Subcutaneous adipose tissue (tissue), 4 donors: ENCODE results near the gene LMAN1. TPM values are rescaled to one million over a fixed set of nuclear protein-coding genes. Genes with fewer than 3 reads are reported as not detected.

Source experiments
- total RNA-seq, 4 donors: library from RNA; depleted of rRNA; stranded (reverse); fragments of >200 nt; gene quantifications; one replicate each; pipeline ENCODE4 v1.1.0, GENCODE V29; 2016
- TF ChIP-seq, protein P1 (sequence below): fragments of 450-650 bp; IDR thresholded peaks from one replicate; pipeline ENCODE4 v1.5.1; 2016; ENCODE audit warnings: low read depth, mild to moderate bottlenecking, control low read depth, antibody characterized with exemption, moderate library complexity

Gene LMAN1
- total RNA-seq, 4 donors from 2014 or later, result 69.5 to 103 (median 81.2) TPM

DNA sequence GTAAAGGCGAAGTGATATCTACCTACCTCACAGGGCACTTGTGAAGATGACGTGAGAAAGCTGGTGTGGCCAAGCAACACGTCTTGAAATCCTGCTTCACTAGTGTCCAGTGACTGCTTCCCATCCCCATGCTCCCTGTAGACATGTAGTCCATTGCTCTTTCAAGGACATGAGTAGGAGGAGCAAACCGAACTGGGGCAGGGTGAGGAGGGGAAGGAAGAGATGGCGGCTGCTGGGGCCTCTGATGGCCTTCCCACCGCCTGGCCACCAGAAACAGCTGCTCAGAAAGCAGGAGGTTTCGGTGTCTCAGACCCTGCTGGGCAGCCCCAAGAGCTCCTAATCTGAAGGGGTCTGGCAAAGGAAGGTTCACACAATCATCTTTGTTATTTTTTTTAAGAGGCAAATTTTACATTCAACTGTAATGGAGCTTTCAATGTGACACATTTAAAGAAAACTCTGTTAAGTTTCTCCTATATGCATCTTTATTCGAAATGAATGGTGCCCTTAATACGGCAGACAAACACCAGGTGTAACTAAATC is 55.3 kb downstream of the LMAN1 start:
- TF ChIP-seq, protein P1, sequence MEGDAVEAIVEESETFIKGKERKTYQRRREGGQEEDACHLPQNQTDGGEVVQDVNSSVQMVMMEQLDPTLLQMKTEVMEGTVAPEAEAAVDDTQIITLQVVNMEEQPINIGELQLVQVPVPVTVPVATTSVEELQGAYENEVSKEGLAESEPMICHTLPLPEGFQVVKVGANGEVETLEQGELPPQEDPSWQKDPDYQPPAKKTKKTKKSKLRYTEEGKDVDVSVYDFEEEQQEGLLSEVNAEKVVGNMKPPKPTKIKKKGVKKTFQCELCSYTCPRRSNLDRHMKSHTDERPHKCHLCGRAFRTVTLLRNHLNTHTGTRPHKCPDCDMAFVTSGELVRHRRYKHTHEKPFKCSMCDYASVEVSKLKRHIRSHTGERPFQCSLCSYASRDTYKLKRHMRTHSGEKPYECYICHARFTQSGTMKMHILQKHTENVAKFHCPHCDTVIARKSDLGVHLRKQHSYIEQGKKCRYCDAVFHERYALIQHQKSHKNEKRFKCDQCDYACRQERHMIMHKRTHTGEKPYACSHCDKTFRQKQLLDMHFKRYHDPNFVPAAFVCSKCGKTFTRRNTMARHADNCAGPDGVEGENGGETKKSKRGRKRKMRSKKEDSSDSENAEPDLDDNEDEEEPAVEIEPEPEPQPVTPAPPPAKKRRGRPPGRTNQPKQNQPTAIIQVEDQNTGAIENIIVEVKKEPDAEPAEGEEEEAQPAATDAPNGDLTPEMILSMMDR, result no peak

DNA sequence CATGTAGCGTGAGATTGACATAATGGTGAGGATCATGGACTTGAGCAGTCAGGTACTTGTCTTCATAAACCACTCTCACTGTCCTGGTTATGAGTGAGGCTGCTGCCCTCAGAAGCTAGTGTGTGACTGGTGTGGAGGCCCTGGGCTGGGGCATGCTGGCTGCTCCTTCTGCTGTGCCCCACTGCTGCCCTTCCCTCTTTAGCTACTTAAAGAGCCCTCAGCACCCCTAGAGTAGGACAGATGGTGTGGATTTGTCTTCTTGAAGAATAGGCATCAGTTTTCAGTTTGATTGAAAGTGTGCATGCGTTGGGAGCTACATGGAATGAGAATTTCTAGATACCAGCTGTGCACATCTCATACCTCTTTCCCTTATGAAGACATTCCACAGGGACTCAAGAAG is 56.1 kb downstream of the LMAN1 start:
- TF ChIP-seq, protein P1, result no peak

DNA sequence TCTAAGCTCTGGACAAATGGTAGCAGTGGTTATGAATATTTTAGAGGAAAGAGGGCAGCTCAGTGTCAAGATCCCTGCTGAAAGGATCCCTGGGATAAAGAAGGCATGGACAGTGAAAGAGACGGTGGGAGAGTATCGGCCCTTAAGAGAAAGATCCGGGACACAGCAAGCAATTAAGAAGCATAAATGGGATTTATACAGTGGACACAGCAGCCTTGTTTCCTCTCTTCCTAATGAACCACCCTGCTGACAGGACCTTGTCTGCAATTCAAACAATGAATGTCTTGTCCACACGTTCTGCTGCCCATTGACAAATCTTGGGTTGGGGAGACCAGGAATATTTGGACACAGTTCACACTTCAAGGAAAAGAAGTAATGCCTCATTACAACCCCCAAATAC is 57.1 kb downstream of the LMAN1 start:
- TF ChIP-seq, protein P1, result no peak

DNA sequence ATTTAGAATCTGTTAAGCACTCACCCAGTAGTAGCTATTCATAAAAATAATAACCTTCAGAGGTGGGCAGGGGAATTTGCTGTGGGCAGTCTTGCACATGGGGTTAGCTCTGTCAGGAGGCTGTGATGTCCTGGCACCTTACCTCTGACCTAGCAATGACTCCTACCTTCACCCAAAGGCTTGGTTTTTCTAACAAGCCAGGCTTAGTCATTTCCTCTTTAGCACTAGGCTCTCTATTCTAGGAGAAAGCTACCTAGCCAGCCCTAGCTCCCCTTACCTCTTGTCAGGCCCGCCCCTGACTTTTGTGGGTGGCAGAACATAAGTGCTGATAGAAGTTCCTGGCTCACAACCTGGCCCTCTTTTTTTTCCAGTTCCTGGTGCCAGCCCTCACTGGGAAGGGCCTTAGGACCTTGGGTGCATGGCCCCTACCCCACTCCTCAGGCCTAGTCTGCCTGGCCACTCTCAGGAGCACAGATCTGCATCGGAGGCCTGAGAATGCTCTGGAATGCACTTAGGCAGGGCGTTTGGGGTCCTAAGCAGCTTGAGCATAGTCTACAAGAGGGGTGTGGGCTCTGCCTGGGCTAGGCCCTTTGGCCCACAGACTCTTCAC is 58.3 kb downstream of the LMAN1 start:
- TF ChIP-seq, protein P1, result no peak

DNA sequence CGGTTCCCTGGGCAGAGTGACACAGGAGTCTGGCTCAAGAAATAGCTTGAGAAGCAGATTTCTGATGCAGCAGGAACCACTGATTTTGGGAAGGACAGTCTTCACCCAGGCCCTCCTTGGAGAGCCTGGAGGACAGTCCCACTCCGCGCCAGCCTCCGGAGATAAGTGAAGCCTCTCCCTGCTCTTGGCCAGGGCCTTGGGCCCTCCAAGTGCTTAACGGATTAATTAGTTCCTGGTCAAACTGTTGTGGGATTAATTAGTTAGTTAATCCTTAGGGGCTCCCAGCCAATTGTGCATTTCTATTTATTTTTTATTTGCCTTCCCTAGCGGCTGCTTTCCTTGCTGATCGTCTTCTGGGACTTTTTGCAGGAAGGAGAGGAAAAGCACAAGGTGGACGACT is 60.2 kb downstream of the LMAN1 start:
- TF ChIP-seq, protein P1, result no peak

GRCh38 chr18:59293317-59293716 is 65.7 kb downstream of the LMAN1 start:
- TF ChIP-seq, protein P1, result no peak

DNA sequence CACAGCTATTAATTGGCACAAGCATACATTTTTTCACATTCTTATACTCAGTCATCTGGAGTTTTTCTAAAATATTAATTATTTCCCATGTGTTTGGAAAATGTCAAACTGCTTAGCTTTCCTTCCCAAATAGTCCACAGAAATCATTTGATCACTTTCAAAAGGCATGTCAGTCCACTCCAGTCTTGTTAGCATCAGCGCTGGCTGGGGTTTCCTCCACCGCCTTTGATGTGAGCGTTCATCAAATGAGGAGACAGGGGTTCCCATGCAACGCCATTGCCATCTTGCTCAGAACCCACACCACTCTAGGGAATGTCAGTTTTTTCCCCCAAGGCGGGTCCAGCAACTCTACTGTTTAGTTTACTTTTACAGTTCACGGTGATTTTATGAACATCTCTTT is 72.7 kb downstream of the LMAN1 start:
- TF ChIP-seq, protein P1, result no peak
